A204.1 (cell line): Measurements from ENCODE around the gene NEURL1B.
"Not testable (repeated sequence)": the region's sequence is repeated elsewhere in the genome, so short reads cannot be mapped to it uniquely, and the experiment has no call there.

ENCODE experiments used
- FAIRE-seq: peaks from 2 replicates; lab custom pipeline; 2012; peaks lifted over from hg19 to GRCh38; lab: Jason Lieb, UNC

NEURL1B gene

DNA sequence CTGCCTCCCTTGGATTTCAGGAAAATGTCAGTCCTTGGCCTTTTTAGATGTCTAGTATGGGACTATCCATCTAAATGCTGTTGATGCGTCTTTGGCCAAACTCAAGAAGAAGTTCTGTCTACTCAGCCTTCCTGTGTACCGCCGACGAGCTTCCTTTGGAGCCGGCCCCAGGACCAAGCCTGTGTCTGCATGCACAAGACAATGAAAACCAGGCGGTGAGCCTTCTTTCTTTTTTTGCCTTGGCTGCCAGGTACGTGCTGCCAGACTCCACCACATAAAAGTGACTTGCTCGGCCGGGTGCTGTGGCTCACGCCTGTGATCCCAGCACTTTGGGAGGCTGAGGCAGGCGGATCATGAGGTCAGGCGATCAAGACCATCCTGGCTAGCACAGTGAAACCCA lies 6.0 kb upstream of the NEURL1B start:
- FAIRE-seq: no peak

DNA sequence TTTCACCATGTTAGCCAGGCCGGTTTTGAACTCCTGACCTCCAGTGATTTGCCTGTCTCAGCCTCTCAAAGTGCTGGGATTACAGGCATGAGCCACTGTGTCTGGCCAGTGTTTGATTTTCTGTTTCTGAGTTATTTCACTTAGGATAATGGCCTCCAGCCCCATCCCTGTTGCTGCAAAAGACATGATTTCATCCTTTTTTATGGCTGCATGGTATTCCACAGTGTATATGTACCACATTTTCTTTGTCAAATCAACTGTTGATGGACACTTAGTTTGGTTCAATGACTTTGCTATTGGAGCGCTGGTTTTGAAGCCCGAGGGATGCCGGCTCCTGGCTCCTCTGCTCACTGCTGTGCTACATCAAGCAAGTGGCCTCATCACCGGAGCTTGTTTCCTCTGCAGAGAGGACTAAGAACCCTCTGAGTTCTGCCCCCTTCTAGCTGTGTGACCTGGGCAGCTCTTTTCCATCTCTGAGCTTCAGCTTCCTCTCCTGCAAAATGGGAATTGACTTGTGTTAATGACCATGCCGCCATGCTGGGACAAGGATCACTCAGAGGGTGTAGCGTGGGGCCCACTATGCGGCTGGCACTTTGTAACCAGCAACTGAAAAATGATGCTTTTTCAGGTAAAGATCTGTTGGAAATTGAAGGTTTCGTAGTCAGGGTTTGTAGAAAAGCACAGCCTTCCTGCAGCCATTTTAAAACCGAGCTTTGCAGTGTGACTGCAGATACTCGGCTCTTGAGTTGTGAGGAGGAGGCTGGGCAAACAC lies 4.6 kb upstream of the NEURL1B start:
- no peak for FAIRE-seq

GRCh38 chr5:172637110-172637580 lies 3.9 kb upstream of the NEURL1B start:
- FAIRE-seq: no peak

GRCh38 chr5:172637740-172638139 lies 3.3 kb upstream of the NEURL1B start:
- FAIRE-seq: no peak

- no peak for FAIRE-seq
These were observed 2.8 kb upstream of the NEURL1B start for GRCh38 chr5:172638209-172638768.

DNA sequence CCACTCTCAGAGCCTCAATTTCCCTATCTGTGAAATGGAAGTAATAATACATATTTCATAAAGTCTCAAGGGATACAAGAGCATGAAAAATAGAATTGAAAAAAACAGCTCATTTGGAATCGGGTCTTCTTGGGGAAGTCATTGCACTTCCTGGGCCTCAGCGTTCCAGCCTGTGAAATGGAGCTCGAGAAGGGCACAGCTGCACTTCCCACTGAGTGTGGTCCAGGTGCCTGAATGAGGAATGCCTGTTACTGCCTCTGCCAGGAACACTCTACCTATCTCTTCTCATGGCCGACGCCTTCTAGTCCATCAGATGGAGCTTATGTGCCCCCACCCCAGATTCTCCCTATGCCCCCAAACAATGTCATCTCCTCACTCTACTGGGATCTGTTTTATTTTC lies 924 bp upstream of the NEURL1B start:
- no peak for FAIRE-seq

GRCh38 chr5:172641359-172642050 lies 442 bp downstream of the NEURL1B start:
- FAIRE-seq: no peak

- FAIRE-seq: no peak
These were observed 967 bp downstream of the NEURL1B start for GRCh38 chr5:172642051-172642409.

GRCh38 chr5:172642486-172642885 lies 1.4 kb downstream of the NEURL1B start:
- no peak for FAIRE-seq

- FAIRE-seq: no peak
These were observed 2.1 kb downstream of the NEURL1B start for GRCh38 chr5:172642926-172643871.

DNA sequence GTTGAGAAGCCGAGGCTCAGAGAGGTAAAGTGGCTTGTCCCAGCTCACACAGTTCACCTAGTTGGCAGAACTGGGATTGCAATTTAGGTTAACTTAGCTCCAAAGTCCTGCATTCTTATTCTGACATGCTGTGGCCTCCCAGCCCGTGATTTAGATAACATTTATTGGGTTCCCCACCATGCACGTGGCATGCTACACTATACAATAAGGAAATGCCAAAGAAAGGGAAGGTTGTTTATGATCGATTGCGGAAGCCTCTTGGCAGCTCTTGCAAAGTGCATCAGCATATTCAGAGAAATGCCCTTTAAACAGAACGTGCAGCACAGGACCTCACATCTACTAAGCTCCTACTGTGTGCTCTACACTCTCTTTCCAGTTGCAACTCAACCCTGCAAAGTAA lies 3.2 kb downstream of the NEURL1B start:
- no peak for FAIRE-seq

DNA sequence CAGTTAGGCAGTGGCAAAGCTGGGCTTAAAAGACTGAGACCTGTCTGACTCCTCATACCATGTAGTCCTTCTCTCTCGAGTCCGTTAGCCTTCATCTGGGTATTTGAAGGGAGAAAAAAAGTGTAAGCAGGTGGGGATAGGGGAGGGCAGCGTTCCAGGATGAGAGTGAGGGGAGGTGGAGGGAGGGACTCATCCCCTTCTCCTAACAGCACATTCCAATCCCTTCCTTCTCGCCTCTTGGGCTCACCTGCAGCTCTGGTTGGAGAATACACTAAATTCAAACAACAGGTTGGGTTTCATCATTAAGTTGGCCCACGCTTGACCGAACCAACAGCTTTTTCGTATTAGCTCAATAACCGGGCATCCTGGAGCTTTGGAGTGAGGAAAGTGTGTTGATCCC lies 3.6 kb downstream of the NEURL1B start:
- no peak for FAIRE-seq

DNA sequence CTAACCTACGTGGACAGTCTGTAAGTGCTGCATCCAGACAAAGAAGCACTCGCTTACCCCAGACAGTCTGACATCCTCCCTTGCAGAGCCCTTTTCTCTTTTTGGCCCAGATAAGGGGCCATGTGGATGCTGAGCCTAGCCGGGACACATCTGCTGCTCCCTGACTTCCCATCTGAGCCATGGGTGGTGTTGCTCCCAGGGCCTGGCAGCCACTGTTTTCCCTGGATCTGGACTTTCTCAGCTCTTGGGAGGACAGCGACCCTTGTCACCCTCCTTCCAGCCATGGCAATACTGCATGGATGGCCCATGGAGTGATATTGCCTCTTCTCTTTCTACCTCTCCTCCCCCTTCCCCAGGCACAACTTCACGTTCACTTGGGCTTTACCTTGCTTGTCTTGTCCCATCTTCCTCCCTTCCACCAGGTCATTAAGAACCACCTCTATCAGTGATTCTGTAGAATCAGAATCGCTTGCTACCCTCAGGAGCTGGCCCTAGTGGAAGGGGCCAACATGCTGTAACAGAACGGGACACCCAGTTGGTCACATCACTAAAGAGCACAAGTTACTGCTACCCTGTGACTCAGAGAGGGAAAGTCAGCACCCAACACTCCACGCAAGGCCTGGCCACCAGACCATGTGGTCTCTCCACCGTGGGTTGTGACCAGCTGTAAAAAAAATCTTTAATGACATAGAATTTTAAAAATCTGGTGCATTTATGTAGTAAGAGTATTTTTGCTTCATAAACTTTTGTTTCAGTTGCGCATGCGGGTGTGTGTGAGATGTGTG lies 4.4 kb downstream of the NEURL1B start:
- no peak for FAIRE-seq

GRCh38 chr5:172646716-172647285 lies 5.7 kb downstream of the NEURL1B start:
- FAIRE-seq: no peak

- FAIRE-seq: no peak
These were observed 6.4 kb downstream of the NEURL1B start for GRCh38 chr5:172647352-172648012.

DNA sequence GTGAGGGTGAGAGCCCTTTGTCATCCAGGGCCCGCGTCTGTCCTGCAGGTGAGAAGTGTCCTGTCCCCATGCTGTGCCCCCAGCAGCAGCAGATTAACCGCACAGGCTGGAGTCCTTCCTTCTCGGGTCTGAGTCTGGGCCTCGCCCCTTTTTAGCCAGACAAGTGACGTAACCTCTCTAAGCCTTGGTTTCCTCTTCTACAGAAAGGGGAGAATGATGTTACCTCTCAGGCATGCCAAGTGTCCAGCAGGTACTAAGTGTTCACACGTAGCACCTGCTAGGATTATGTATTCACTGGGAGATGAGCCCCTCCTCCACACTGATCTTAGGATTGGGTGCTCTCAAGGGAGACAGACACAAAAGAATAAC lies 6.9 kb downstream of the NEURL1B start:
- no peak for FAIRE-seq

- no peak for FAIRE-seq
These were observed 7.7 kb downstream of the NEURL1B start for GRCh38 chr5:172648755-172649154.

- FAIRE-seq: not testable (repeated sequence)
These were observed 15.4 kb downstream of the NEURL1B start for GRCh38 chr5:172656496-172656895.

DNA sequence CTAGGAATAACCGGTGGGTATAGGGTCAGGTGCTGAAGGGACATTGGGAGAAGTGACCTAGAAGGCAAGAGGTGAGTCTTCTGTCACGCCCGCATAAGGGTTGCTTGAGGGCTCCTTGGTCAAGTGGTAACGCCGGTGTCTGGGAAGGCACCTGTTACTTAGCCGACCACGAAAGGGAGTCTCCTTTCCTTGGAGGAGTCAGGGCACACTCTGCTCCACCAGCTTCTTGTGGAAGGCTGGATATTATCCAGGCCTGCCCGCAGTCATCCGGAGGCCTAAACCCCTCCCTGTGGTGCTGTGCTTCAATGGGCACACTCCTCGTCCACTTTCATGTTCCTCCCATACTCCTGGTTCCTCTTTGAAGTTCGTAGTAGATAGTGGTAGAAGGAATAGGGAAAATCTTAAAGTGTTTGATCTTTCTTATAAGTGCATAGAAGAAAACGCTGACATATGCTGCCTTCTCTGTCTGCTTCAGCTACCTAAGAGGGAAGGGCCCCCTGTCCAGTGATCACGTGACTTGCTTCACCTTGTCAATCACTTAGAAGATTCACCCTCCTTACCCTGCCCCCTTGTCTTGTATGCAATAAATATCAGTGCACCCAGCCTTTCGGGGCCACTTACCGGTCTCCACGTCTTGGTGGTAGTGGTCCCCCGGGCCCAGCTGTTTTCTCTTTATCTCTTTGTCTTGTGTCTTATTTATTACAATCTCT lies 16.6 kb downstream of the NEURL1B start:
- not testable (repeated sequence) for FAIRE-seq

DNA sequence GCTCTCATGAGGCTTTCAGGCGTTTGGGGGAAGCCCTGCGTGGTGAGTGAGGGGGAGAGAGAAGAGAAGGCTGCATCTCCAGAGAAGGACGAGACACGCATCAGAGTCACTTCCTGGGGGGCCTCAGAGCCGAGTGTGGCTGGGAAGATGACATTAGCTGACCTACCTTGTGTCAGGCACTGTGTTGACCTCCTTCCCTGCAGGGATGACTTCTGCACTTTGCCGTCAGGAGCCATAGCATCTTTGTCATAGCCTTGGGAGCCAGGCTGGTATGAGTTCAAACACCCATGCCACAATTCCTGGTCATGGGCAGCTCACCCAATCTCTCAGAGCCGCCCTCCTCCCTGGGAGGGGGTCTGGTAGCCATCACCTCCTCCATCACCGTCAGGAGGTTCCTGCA lies 17.3 kb downstream of the NEURL1B start:
- no peak for FAIRE-seq
